Measurements from ENCODE around the gene UBL3. TPM values are rescaled to one million over a fixed set of nuclear protein-coding genes. Genes with fewer than 3 reads are reported as not detected.

Gene UBL3
- total RNA-seq, 3 donors from 2014 or later (not counting 1 experiment from before 2014, with no cell fraction given) = 29.6 to 36.0 (median 31.5) TPM

- 97% methylated on average over 6 of the region's 6 CpGs for WGBS (ENCODE audit: insufficient coverage)
- Mint-ChIP-seq H3K9me3 (no peaks in the 10 kb centered on the region), H3K4me3 (no peak overlapping the region), H3K27me3 (ENCODE audit: low read depth in 2 of 2) (no peaks in the 10 kb centered on the region), H3K4me1 (peaks cover 23 to 27% of the 10 kb centered on the region in 2 donors), H3K36me3 (no peaks in the 10 kb centered on the region), H3K27ac (no peak overlapping the region)
- Histone ChIP-seq H3K4me1 (ENCODE audit: control insufficient read depth, insufficient read depth, low read length) (peaks cover 5% of the 10 kb centered on the region), H3K27ac (ENCODE audit: low read length) (no peak overlapping the region), H3K9me3 (ENCODE audit: control insufficient read depth, insufficient read depth, low read length) (no peaks in the 10 kb centered on the region), H3K36me3 (ENCODE audit: control insufficient read depth, insufficient read depth, low read length) (no peaks in the 10 kb centered on the region), H3K27me3 (ENCODE audit: control insufficient read depth, insufficient read depth, low read length) (no peaks in the 10 kb centered on the region), H3K4me3 (ENCODE audit: low read length) (no peak overlapping the region)
- no peak for TF ChIP-seq CTCF (IDR thresholded peaks at IDR 0.05)
- DNase-seq (no peak), ATAC-seq (no peak)
- intact Hi-C loops (cut with micrococcal nuclease) = loop anchor here (2.0 kb wide), 1 partner anchor 14 kb away; no protein-coding TSS in a partner anchor
These were observed 49.7 kb downstream of the UBL3 start for GRCh38 chr13:29800687-29801086.

DNA sequence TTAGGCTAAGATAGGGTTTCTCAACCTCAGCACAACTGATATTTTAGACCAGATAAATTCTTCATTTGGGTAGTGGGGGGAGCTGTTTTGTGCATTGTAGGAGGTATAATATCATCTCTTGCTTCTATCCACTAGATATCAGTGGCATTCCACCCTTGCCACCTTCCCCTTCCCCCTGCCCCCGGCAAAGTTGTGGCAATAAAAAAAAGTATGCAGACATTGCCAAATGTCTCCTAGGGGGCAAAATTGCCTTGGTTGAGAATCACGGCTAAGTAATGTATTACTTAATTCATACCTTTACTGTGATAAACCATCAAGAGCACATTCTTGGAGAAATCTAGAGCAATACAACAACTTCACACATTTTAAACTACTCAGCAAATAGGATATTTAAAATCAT is 51.4 kb downstream of the UBL3 start:
- Mint-ChIP-seq H3K4me1 (peaks cover 31 to 37% of the 10 kb centered on the region in 2 donors), H3K9me3 (no peaks in the 10 kb centered on the region), H3K27ac (no peak overlapping the region), H3K27me3 (ENCODE audit: low read depth in 2 of 2) (no peaks in the 10 kb centered on the region), H3K36me3 (no peaks in the 10 kb centered on the region), H3K4me3 (no peak overlapping the region)
- 94% methylated on average over 2 of the region's 2 CpGs for WGBS (ENCODE audit: insufficient coverage)
- ATAC-seq = no peak
- intact Hi-C loops (cut with micrococcal nuclease) = no loop called here
- no peaks in the 10 kb centered on the region for H3K27me3 ChIP-seq (ENCODE audit: control insufficient read depth, insufficient read depth, low read length)
- H3K27ac ChIP-seq (ENCODE audit: low read length) = no peak overlapping the region
- DNase-seq = no peak
- no peak overlapping the region for H3K4me3 ChIP-seq (ENCODE audit: low read length)
- H3K36me3 ChIP-seq (ENCODE audit: control insufficient read depth, insufficient read depth, low read length) = no peaks in the 10 kb centered on the region
- no peak for TF ChIP-seq CTCF (IDR thresholded peaks at IDR 0.05)
- peaks cover 5% of the 10 kb centered on the region for H3K4me1 ChIP-seq (ENCODE audit: control insufficient read depth, insufficient read depth, low read length)
- H3K9me3 ChIP-seq (ENCODE audit: control insufficient read depth, insufficient read depth, low read length) = no peaks in the 10 kb centered on the region

DNA sequence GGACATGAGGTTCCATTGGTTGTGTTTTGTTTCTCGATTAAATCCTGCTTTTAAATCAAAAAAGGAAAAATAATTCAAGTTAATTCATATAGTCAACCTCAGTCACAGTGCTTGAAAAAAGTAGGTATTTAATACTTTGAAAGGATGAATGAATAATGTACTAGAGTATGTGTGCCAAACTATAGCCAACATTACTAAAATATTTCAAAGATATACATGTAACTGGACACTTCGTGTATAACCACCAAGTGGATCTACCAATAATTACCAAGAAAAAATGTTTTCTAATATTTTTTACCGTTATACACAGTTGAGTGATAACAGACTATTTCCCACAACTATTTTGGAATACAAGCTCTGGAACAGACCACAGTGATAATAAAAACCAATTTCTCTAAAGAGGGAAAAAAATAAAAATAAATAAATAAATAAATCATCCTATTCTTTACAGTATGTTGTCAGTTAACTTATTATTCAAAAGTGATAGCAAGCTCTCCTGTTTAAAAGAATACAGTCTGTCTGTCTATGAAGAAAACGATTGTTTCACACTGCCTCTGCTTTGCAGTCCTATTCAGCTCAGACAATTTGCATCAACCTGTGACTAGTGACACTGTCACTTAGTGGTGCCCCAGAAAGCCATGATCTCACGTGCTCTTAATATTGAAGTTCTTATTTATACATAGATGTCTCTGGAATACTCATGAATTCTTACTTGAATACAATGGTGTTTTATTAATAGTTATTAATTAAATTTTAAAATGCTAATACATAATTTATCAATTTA is 58.2 kb downstream of the UBL3 start:
- H3K27me3 Mint-ChIP-seq (ENCODE audit: low read depth in 2 of 2) = no peaks in the 10 kb centered on the region
- WGBS (ENCODE audit: insufficient coverage) = 90% methylated on average over 3 of the region's 5 CpGs
- no peak for DNase-seq
- intact Hi-C loops (cut with micrococcal nuclease) = no loop called here
- H3K9me3 ChIP-seq (ENCODE audit: control insufficient read depth, insufficient read depth, low read length) = no peaks in the 10 kb centered on the region
- peaks cover 51 to 54% of the 10 kb centered on the region in 2 donors for H3K4me1 Mint-ChIP-seq
- no peaks in the 10 kb centered on the region for H3K36me3 ChIP-seq (ENCODE audit: control insufficient read depth, insufficient read depth, low read length)
- H3K27me3 ChIP-seq (ENCODE audit: control insufficient read depth, insufficient read depth, low read length) = no peaks in the 10 kb centered on the region
- ATAC-seq = no peak
- no peaks in the 10 kb centered on the region for H3K4me1 ChIP-seq (ENCODE audit: control insufficient read depth, insufficient read depth, low read length)
- no peak for TF ChIP-seq CTCF (IDR thresholded peaks at IDR 0.05)
- no peaks in the 10 kb centered on the region for H3K9me3 Mint-ChIP-seq
- H3K4me3 ChIP-seq (ENCODE audit: low read length) = no peak overlapping the region
- no peak overlapping the region for H3K27ac Mint-ChIP-seq
- H3K36me3 Mint-ChIP-seq = no peaks in the 10 kb centered on the region
- no peak overlapping the region for H3K4me3 Mint-ChIP-seq
- no peak overlapping the region for H3K27ac ChIP-seq (ENCODE audit: low read length)

- Histone ChIP-seq H3K27me3 (ENCODE audit: control insufficient read depth, insufficient read depth, low read length) (no peaks in the 10 kb centered on the region), H3K9me3 (ENCODE audit: control insufficient read depth, insufficient read depth, low read length) (no peaks in the 10 kb centered on the region), H3K4me1 (ENCODE audit: control insufficient read depth, insufficient read depth, low read length) (no peaks in the 10 kb centered on the region), H3K36me3 (ENCODE audit: control insufficient read depth, insufficient read depth, low read length) (no peaks in the 10 kb centered on the region), H3K27ac (ENCODE audit: low read length) (no peak overlapping the region), H3K4me3 (ENCODE audit: low read length) (no peak overlapping the region)
- H3K4me1 Mint-ChIP-seq = peaks cover 46 to 47% of the 10 kb centered on the region in 2 donors
- H3K36me3 Mint-ChIP-seq = no peaks in the 10 kb centered on the region
- DNase-seq (no peak), ATAC-seq (no peak)
- intact Hi-C loops (cut with micrococcal nuclease) = no loop called here
- TF ChIP-seq CTCF (IDR thresholded peaks at IDR 0.05) = no peak
- H3K4me3 Mint-ChIP-seq = no peak overlapping the region
- WGBS (ENCODE audit: insufficient coverage) = 66% methylated on average over 1 of the region's 1 CpG
- no peaks in the 10 kb centered on the region for H3K27me3 Mint-ChIP-seq (ENCODE audit: low read depth in 2 of 2)
- H3K27ac Mint-ChIP-seq = no peak overlapping the region
- H3K9me3 Mint-ChIP-seq = no peaks in the 10 kb centered on the region
These were observed 58.9 kb downstream of the UBL3 start for GRCh38 chr13:29791508-29791907.

Measured in natural killer cell (primary cell).